CD4-positive, alpha-beta T cell treated with Interleukin-21 for 1 hour (primary cell): ENCODE measurements around the gene DPY30.
"Not testable (repeated sequence)": the region's sequence is repeated elsewhere in the genome, so short reads cannot be mapped to it uniquely, and the experiment has no call there.

ENCODE experiments used
- DNase-seq: peaks from one replicate; pipeline ENCODE4 v3.0.0-alpha.2; 2020

The DPY30 gene

GRCh38 chr2:32039447-32040219 lies at the start of gene DPY30:
Gene DPY30 (minus strand): TSS chr2:32039805. CDS start chr2:32039456, 349 bp downstream.
- DNase-seq: peak; percentile 92

GRCh38 chr2:32074134-32074506 lies 34.5 kb upstream of the DPY30 start:
- no peak for DNase-seq

GRCh38 chr2:32067549-32067948 lies 27.9 kb upstream of the DPY30 start:
- DNase-seq: no peak

GRCh38 chr2:32064713-32065112 lies 25.1 kb upstream of the DPY30 start:
- no peak for DNase-seq

DNA sequence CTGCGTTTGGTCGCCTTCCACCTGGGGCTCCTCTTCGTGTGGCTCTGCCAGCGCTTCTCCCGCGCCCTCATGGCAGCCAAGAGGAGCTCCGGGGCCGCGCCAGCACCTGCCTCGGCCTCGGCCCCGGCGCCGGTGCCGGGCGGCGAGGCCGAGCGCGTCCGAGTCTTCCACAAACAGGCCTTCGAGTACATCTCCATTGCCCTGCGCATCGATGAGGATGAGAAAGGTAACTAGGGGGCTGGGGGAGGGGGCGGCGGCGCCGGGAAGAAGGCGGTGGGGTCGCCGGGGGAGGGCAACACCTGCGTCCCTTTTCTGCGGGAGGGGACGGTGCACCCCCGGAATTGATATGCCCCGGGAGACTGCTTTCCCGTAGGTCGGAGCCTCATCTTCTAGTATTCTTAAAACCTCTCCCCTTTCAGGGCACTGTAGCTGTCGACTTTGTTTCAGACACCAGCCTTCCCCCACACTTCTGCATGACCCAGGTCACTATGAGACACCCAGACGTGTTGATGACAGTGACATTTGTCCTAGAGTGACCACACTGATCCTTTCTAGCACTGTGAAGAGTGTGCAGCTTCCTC lies 24.5 kb upstream of the DPY30 start:
- DNase-seq: peak; percentile 21

GRCh38 chr2:32063310-32064020 lies 23.9 kb upstream of the DPY30 start, which contains the start of gene SPAST:
Gene SPAST (plus strand): TSS chr2:32063556. CDS start chr2:32063832, 276 bp downstream.
- peak; percentile 95 for DNase-seq

DNA sequence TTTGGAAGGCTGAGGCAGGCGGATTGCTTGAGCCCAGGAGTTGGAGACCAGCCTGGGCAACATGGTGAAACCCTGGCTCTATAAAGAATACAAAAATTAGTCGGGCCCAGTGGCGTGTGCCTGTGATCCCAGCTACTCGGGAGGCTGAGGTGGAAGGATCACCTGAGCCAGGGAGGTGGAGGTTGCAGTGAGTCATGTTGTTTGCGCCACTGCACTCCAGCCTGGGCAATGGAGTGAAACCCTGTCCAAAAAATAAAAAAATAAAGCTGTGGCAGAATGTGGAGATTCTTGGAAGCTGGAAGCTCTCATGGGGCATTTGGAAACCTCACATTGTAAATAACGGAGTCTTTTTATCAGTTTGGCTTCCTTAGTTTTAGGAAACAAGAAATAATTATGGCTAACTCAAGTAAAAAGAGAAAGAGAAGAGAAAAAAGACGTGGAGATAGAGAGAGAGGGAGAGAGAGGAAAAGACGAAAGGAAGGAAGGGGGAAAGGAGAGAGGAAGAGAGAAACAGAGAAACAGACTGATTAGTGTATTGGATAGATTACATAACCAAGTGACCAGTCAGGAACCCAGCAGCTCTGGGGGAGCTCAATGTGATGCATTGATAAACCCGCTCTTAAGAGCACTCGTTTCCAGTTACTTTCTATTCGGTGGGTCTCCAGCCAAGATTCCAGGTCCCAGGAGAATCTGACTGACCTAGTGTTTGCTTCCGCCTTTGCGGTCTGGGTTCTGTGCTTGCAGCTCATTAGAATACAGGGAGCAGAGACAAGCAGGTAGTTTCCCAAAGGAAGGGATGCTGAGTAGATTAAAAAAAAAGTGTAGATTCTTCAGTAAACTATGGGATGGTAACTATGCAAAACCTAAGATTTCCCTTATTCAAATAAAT lies 22.6 kb upstream of the DPY30 start:
- DNase-seq: no peak

DNA sequence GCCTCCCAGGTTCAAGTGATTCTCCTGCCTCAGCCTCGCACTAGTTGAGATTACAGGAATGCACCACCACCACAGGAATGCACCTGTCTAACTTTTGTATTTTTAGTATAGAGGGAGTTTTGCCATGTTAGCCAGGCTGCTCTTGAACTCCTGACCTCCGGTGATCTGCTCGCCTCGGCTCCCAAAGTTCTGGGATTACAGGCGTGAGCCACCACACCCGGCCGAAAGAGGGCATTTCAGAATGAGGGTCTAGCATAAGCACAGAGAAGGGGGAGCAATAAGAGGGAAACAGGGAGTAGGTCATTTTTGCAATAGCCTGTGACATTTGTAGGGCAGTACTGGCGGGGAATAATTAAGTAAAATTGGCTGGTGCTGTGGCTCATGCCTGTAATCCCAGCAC lies 21.8 kb upstream of the DPY30 start:
- no peak for DNase-seq

- DNase-seq: no peak
Measured at GRCh38 chr2:32060266-32060665, 20.7 kb upstream of the DPY30 start.

DNA sequence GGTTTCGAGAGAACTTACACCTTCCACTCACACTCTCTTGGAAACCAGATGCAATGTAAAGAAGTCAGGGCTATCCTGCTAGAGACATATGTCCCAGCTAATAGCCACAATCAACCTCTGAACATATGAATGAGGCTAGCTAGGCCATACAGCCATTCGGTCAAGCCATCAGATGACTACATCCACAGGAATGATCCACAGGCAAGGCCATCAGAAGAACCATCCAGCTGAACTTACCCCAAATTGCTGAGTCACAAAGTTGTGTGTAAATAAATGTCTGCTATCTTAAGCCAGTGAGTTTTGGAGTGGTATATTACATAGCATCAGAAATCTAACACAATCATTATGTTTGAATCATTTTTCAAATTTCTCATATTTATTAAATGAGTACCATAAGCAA lies 18.5 kb upstream of the DPY30 start:
- DNase-seq: no peak

DNA sequence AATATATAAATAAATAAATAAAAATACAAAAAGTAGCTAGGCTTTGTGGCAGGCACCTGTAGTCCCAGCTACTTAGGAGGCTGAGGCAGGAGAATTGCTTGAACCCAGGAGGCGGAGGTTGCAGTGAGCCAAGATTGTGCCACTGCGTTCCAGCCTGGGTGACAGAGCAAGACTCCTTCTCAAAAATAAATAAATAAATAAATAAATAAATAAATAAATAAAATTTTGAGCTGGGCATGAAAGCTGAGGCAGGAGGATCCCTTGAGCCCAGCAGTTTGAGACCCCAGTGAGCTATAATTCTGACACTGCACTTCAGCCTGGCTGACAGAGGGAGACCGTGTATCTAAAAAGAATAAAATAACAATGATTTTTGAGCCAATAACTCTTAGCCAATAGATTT lies 15.0 kb upstream of the DPY30 start:
- not testable (repeated sequence) for DNase-seq

DNA sequence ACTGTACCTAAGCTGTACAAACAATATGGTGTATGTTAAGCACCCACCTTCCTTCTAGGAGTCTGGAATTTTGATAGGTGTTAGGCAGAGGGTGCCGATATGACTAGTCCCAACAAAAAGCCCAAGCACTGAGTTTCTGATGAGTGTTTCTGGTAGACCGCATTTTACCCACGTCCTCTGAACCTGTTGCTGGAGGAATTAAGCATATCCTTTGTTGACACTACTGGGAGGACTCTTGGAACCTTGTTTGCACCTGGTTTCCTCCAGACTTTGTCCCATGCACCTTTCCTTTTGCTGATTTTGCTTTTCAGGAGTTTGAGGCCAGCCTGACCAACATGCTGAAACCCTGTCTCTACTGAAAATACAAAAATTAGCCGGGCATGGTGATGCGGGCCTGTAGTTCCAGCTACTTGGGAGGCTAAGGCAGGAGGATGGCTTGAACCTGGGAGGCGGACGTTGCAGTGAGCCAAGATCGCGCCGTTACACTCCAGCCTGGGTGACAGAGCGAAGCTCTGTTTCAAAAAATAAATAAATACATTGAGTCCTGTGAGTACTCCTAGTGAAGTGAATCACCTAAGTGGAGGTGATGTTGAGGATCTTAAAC lies 12.3 kb upstream of the DPY30 start:
- DNase-seq: no peak

GRCh38 chr2:32043561-32043960 lies 4.0 kb upstream of the DPY30 start:
- DNase-seq: no peak

GRCh38 chr2:32034198-32034887 lies 5.3 kb downstream of the DPY30 start:
- not testable (repeated sequence) for DNase-seq

DNA sequence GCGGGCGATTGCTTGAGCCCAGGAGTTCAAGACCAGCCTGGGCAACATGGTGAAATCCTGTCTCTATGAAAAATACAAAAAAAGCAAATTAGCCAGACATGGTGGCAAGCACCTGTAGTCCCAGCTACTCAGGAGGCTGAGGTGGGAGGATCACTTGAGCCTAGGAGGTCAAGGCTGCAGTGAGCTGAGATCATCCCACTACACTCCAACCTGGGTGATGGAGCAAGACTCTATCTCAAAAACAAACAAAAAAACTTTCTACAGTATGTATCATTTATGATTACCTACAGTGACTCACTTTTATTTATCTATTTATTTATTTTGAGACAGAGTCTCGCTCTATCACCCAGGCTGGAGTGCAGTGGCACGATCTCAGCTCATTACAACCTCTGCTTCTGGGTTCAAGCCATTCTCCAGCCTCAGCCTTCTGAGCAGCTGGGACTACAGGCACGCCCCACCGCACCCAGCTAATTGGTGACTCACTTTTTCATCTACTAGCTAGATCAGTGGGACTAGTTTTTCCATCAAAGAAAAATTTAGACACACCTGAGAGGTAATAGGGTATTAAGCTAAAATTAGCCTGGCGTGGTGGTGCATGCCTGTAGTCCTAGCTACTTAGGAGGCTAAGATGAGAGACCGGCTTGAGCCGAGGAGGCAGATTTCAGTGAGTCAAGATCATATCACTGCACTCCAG lies 20.7 kb downstream of the DPY30 start:
- not testable (repeated sequence) for DNase-seq

GRCh38 chr2:32012872-32013271 lies 26.7 kb downstream of the DPY30 start:
- DNase-seq: no peak

- no peak for DNase-seq
Measured at GRCh38 chr2:32011485-32011960, 28.1 kb downstream of the DPY30 start.

GRCh38 chr2:32010670-32011484 lies 28.7 kb downstream of the DPY30 start, which contains the start of gene MEMO1:
Gene MEMO1 (minus strand): TSS chr2:32011008. CDS start chr2:32010247, 761 bp downstream.
- peak; percentile 91 for DNase-seq

DNA sequence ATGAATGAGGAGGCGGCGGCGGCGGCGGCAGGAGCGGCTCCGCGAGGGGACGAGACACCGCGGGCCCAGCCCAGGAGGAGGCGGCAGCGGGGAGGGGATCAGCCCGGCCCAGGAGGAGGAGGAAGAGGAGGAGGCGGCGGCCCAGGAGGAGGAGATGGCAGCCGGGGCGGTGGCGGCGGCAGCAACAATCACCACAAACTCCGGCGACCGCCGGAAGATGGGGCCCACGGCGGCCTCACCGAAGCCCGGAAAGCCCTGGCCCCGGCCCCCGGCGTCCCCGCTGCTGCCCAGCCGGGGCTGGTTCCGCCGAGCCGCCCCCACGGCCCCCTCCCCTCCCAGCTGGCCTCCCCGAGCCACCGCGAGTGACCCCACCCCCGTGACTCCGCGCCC lies 29.3 kb downstream of the DPY30 start:
- peak; percentile 75 for DNase-seq
